RWPE2 (cell line): Measurements from ENCODE around the gene TCFL5.
"Not testable (repeated sequence)": the region's sequence is repeated elsewhere in the genome, so short reads cannot be mapped to it uniquely, and the experiment has no call there.

ENCODE experiments used
- ATAC-seq: fragments of 200-7000 bp; cut with Tn5 transposase; 3 replicates; pipeline ENCODE4 v1.9.1; 2021; ENCODE audit warnings: low read depth
- DNase-seq: peaks from one replicate; pipeline ENCODE4 v3.0.0-alpha.2; 2020; ENCODE audit warnings: low spot score
- H3K27ac ChIP-seq: fragments of 450-650 bp; 2 replicates; pipeline ENCODE4 v1.5.1; 2017; ENCODE audit warnings: mild to moderate bottlenecking; ENCODE audit not compliant: poor library complexity, severe bottlenecking
- H3K27me3 ChIP-seq: fragments of 250-450 bp; sonication (Bioruptor Pico); 2 replicates; pipeline ENCODE4 v1.5.1; 2021; ENCODE audit warnings: mild to moderate bottlenecking, moderate library complexity; ENCODE audit not compliant: insufficient read depth, poor library complexity, severe bottlenecking
- H3K36me3 ChIP-seq: fragments of 250-450 bp; sonication (Bioruptor Pico); 2 replicates; pipeline ENCODE4 v1.5.1; 2020; ENCODE audit warnings: low read depth, mild to moderate bottlenecking, moderate library complexity
- H3K4me1 ChIP-seq: fragments of 250-450 bp; sonication (Bioruptor Pico); 2 replicates; pipeline ENCODE4 v1.5.1; 2021; ENCODE audit warnings: mild to moderate bottlenecking, moderate library complexity; ENCODE audit not compliant: insufficient read depth, poor library complexity, severe bottlenecking
- H3K4me3 ChIP-seq: fragments of 250-450 bp; sonication (Bioruptor Pico); 2 replicates; pipeline ENCODE4 v1.5.1; 2021; ENCODE audit warnings: mild to moderate bottlenecking, moderate library complexity; ENCODE audit not compliant: severe bottlenecking
- H3K9me3 ChIP-seq: fragments of 250-450 bp; sonication (Bioruptor Pico); 2 replicates; pipeline ENCODE4 v1.5.1; 2021; ENCODE audit warnings: mild to moderate bottlenecking, moderate library complexity; ENCODE audit not compliant: severe bottlenecking
- TF ChIP-seq, protein P1 (sequence below): fragments of 450-650 bp; IDR thresholded peaks from one replicate; pipeline ENCODE4 v1.5.1; 2017; ENCODE audit warnings: mild to moderate bottlenecking, moderate library complexity; ENCODE audit not compliant: poor library complexity, severe bottlenecking

TCFL5 gene

GRCh38 chr20:62852841-62853240 is 8.8 kb downstream of the TCFL5 start:
- ATAC-seq (no peak), DNase-seq (peak; percentile 42)
- Histone ChIP-seq H3K27ac (no peak overlapping the region), H3K27me3 (no peaks in the 10 kb centered on the region), H3K4me1 (peaks cover 12% of the 10 kb centered on the region), H3K9me3 (no peaks in the 10 kb centered on the region), H3K36me3 (peaks cover 69% of the 10 kb centered on the region), H3K4me3 (no peak overlapping the region)
- TF ChIP-seq, protein P1, sequence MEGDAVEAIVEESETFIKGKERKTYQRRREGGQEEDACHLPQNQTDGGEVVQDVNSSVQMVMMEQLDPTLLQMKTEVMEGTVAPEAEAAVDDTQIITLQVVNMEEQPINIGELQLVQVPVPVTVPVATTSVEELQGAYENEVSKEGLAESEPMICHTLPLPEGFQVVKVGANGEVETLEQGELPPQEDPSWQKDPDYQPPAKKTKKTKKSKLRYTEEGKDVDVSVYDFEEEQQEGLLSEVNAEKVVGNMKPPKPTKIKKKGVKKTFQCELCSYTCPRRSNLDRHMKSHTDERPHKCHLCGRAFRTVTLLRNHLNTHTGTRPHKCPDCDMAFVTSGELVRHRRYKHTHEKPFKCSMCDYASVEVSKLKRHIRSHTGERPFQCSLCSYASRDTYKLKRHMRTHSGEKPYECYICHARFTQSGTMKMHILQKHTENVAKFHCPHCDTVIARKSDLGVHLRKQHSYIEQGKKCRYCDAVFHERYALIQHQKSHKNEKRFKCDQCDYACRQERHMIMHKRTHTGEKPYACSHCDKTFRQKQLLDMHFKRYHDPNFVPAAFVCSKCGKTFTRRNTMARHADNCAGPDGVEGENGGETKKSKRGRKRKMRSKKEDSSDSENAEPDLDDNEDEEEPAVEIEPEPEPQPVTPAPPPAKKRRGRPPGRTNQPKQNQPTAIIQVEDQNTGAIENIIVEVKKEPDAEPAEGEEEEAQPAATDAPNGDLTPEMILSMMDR = no peak

DNA sequence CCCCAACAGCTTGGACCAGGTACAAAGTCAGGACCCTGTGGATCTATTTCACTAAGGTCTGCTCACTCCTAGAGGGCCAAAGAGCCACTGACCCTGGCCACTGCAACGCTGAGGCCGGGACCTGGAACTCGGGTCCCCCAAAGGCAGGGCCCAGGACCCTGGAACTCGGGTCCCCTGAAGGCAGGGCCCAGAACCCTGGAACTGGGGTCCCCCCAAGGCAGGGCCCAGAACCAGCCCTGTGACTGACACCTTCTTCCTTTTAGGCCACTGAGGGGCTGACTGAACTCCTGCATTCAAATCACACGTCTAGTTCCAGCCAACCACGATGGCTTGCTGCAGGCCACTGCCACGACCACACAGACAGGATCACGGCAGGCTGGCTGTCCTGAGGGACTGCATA is 9.4 kb downstream of the TCFL5 start:
- ATAC-seq (no peak), DNase-seq (no peak)
- H3K4me1 ChIP-seq = peaks cover 5% of the 10 kb centered on the region
- peaks cover 75% of the 10 kb centered on the region for H3K36me3 ChIP-seq
- TF ChIP-seq, protein P1 = no peak
- no peaks in the 10 kb centered on the region for H3K9me3 ChIP-seq
- no peak overlapping the region for H3K27ac ChIP-seq
- H3K27me3 ChIP-seq = no peaks in the 10 kb centered on the region
- no peak overlapping the region for H3K4me3 ChIP-seq

DNA sequence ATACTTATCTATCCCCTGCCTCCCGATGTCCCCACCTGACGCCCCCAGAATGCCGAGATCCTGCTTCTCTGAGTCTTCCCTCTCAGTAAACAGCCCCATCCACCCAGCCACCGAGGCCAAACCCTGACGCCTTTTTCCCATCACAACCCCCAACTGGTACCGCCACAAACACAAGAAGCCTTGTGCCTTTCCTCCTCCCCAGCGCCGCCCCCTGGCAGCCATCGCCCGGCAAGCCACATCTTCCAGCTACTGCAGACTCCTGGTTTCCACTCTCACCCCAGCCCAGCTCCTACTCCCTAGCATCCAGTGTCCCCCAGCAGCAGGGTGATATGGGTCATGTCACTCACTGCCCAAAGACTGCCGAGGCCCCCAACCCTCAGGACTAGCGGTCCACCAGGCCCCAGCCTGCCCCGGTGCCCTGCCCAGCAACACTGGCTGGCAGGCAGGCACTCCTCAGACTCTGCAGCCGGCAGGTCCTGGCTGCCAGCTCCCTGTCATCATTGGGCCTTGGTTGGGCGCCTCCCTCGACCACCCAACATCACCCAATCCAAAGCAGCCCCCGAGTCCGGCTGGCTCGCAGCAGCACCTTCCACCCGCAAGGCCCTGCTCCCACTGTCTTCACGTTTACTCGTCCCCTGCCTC is 11.2 kb downstream of the TCFL5 start:
- no peaks in the 10 kb centered on the region for H3K27me3 ChIP-seq
- TF ChIP-seq, protein P1 = no peak
- no peak overlapping the region for H3K4me3 ChIP-seq
- peaks cover 69% of the 10 kb centered on the region for H3K36me3 ChIP-seq
- no peak for ATAC-seq
- no peak overlapping the region for H3K27ac ChIP-seq
- no peak for DNase-seq
- H3K4me1 ChIP-seq = no peaks in the 10 kb centered on the region
- no peaks in the 10 kb centered on the region for H3K9me3 ChIP-seq

- H3K9me3 ChIP-seq = no peaks in the 10 kb centered on the region
- no peaks in the 10 kb centered on the region for H3K27me3 ChIP-seq
- peaks cover 67% of the 10 kb centered on the region for H3K36me3 ChIP-seq
- no peaks in the 10 kb centered on the region for H3K4me1 ChIP-seq
- H3K4me3 ChIP-seq = no peak overlapping the region
- DNase-seq (no peak), ATAC-seq (no peak)
- TF ChIP-seq, protein P1 = no peak
- H3K27ac ChIP-seq = no peak overlapping the region
Measured at GRCh38 chr20:62849431-62849830, 12.2 kb downstream of the TCFL5 start.

- not testable (repeated sequence) for H3K27me3 ChIP-seq, H3K27ac ChIP-seq, H3K9me3 ChIP-seq, ATAC-seq, DNase-seq, H3K4me1 ChIP-seq, H3K4me3 ChIP-seq
- H3K36me3 ChIP-seq = peaks cover 62% of the 10 kb centered on the region
Measured at GRCh38 chr20:62848917-62849316, 12.7 kb downstream of the TCFL5 start.
